ENCODE measurements around the gene RHOT2. TPM values are rescaled to one million over a fixed set of nuclear protein-coding genes. Genes with fewer than 3 reads are reported as not detected.

Gene RHOT2
- total and polyA plus RNA-seq, 9 of the 15 experiments (the other 6 are each of a cell fraction or from before 2014, with no cell fraction given) = 5.0 to 373 (median 112) TPM

DNA sequence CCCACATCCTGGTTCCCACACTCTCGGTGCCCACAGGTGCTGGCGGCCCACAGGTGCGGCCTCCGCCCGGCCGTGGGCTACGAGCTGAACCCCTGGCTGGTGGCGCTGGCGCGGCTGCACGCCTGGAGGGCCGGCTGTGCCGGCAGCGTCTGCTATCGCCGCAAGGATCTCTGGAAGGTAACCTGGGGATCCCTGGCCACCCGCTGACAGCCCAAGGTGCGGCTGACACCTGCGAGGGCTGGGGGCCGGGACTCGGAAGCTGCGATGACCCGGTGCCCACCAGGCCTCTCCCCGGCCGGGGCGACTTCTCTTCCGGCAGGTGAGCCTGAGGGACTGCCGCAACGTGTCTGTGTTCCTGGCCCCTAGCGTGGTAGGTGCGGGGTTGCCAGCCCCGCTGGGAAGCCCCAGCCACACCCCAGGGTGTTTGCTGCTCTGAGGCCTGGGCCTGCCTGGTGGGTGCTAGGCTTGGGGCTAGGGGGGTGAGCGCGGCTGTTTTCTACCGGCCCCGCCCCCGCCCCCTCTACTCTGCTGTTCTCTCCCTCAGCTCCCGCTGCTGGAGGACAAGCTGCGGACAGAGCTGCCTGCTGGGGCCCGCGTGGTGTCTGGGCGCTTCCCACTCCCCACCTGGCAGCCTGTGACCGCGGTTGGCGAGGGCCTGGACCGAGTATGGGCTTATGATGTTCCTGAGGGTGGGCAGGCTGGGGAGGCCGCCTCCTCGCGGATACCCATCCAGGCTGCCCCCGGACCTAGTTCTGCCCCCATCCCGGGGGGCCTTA lies 54.0 kb downstream of the RHOT2 start (continued):
- TF ChIP-seq SRSF7 (optimal IDR thresholded peaks at IDR 0.05; ENCODE audit: low read depth, low read length) (no peak), SMARCE1 (IDR thresholded peaks at IDR 0.05) (no peak), NELFE (IDR thresholded peaks at IDR 0.05; ENCODE audit: insufficient read depth, insufficient read length) (no peak), KLF13 (tag; IDR thresholded peaks at IDR 0.05; ENCODE audit: borderline replicate concordance, low read depth) (peak; percentile 42; the same call in 1 of the 2 replicates), FOXK1 (CRISPR knock-in tag; IDR thresholded peaks at IDR 0.05; ENCODE audit: borderline replicate concordance) (0 out of 2 replicates have a peak, but pooled peaks have one; percentile 25), POLR2A (conservative IDR thresholded peaks at IDR 0.05) (peak; percentile 11; the same call in 1 of the 2 replicates), SMARCA5 (IDR thresholded peaks at IDR 0.05) (no peak), EGR1 (conservative IDR thresholded peaks at IDR 0.05) (peak; percentile 44), HLTF (IDR thresholded peaks at IDR 0.05) (0 out of 2 replicates have a peak, but pooled peaks have one; percentile 49), ZNF232 (CRISPR knock-in tag; IDR thresholded peaks at IDR 0.05) (peak; percentile 55; the same call in 1 of the 2 replicates), HDAC1 (IDR thresholded peaks at IDR 0.05) (peak in 1 of 2 experiments; percentile 61; a peak in 1 of 4 replicates), POLR2B (IDR thresholded peaks at IDR 0.05; ENCODE audit: low read depth, partially characterized antibody) (peak; percentile 14), ZBED1 (IDR thresholded peaks at IDR 0.05) (no peak), KDM5B (IDR thresholded peaks at IDR 0.05; ENCODE audit: insufficient replicate concordance, low read depth, low read length) (peak; percentile 11), FIP1L1 (IDR thresholded peaks at IDR 0.05; ENCODE audit: low read depth, low read length, poor library complexity, severe bottlenecking) (peak; percentile 43), ZNF431 (CRISPR knock-in tag; IDR thresholded peaks at IDR 0.05) (no peak)
- TF ChIP-seq, protein P1, sequence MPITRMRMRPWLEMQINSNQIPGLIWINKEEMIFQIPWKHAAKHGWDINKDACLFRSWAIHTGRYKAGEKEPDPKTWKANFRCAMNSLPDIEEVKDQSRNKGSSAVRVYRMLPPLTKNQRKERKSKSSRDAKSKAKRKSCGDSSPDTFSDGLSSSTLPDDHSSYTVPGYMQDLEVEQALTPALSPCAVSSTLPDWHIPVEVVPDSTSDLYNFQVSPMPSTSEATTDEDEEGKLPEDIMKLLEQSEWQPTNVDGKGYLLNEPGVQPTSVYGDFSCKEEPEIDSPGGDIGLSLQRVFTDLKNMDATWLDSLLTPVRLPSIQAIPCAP (CRISPR knock-in tag; IDR thresholded peaks at IDR 0.05; ENCODE audit: borderline replicate concordance) = 0 out of 2 replicates have a peak, but pooled peaks have one; percentile 57
- TF ChIP-seq, protein P2, sequence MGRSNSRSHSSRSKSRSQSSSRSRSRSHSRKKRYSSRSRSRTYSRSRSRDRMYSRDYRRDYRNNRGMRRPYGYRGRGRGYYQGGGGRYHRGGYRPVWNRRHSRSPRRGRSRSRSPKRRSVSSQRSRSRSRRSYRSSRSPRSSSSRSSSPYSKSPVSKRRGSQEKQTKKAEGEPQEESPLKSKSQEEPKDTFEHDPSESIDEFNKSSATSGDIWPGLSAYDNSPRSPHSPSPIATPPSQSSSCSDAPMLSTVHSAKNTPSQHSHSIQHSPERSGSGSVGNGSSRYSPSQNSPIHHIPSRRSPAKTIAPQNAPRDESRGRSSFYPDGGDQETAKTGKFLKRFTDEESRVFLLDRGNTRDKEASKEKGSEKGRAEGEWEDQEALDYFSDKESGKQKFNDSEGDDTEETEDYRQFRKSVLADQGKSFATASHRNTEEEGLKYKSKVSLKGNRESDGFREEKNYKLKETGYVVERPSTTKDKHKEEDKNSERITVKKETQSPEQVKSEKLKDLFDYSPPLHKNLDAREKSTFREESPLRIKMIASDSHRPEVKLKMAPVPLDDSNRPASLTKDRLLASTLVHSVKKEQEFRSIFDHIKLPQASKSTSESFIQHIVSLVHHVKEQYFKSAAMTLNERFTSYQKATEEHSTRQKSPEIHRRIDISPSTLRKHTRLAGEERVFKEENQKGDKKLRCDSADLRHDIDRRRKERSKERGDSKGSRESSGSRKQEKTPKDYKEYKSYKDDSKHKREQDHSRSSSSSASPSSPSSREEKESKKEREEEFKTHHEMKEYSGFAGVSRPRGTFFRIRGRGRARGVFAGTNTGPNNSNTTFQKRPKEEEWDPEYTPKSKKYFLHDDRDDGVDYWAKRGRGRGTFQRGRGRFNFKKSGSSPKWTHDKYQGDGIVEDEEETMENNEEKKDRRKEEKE (IDR thresholded peaks at IDR 0.05; ENCODE audit: borderline replicate concordance in 1 of 2, control insufficient read depth in 1 of 2, low read depth in 2 of 2, low read length in 1 of 2) = no peak
- TF ChIP-seq, protein P3, sequence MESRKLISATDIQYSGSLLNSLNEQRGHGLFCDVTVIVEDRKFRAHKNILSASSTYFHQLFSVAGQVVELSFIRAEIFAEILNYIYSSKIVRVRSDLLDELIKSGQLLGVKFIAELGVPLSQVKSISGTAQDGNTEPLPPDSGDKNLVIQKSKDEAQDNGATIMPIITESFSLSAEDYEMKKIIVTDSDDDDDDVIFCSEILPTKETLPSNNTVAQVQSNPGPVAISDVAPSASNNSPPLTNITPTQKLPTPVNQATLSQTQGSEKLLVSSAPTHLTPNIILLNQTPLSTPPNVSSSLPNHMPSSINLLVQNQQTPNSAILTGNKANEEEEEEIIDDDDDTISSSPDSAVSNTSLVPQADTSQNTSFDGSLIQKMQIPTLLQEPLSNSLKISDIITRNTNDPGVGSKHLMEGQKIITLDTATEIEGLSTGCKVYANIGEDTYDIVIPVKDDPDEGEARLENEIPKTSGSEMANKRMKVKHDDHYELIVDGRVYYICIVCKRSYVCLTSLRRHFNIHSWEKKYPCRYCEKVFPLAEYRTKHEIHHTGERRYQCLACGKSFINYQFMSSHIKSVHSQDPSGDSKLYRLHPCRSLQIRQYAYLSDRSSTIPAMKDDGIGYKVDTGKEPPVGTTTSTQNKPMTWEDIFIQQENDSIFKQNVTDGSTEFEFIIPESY (CRISPR knock-in tag; IDR thresholded peaks at IDR 0.05) = 0 out of 2 replicates have a peak, but pooled peaks have one; percentile 25

Data from K562 (cell line).